Renal cortical epithelial cell (primary cell): Measurements from ENCODE around the gene INTS1. TPM values are rescaled to one million over a fixed set of nuclear protein-coding genes. Genes with fewer than 3 reads are reported as not detected.

Source experiments
- DNase-seq: peaks from one replicate; pipeline ENCODE4 v3.0.0-alpha.2; 2011; ENCODE audit warnings: low read depth
- total RNA-seq: library from RNA; depleted of rRNA; stranded (reverse); fragments of >200 nt; gene quantifications from 2 replicates; pipeline ENCODE4 v1.2.3, GENCODE V29; 2014

INTS1 gene
- total RNA-seq, 1 donor from 2014 or later = 77.9 TPM

- no peak for DNase-seq
Observed at GRCh38 chr7:1433128-1433920, 70.9 kb downstream of the INTS1 start.

- peak; percentile 11 for DNase-seq
Observed at GRCh38 chr7:1432411-1433082, 71.6 kb downstream of the INTS1 start.

- DNase-seq = no peak
Observed at GRCh38 chr7:1431634-1432380, 72.4 kb downstream of the INTS1 start.

- no peak for DNase-seq
Observed at GRCh38 chr7:1431226-1431625, 73.0 kb downstream of the INTS1 start.

- DNase-seq = no peak
Observed at GRCh38 chr7:1430056-1430845, 73.9 kb downstream of the INTS1 start.

GRCh38 chr7:1428941-1429501, 75.2 kb downstream of the INTS1 start:
- DNase-seq = no peak

GRCh38 chr7:1427064-1427657, 77.0 kb downstream of the INTS1 start:
- DNase-seq = no peak

GRCh38 chr7:1426474-1426873, 77.7 kb downstream of the INTS1 start:
- no peak for DNase-seq

- no peak for DNase-seq
Observed at GRCh38 chr7:1425292-1426136, 78.7 kb downstream of the INTS1 start.

GRCh38 chr7:1424041-1424440, 80.1 kb downstream of the INTS1 start:
- DNase-seq = no peak

- no peak for DNase-seq
Observed at GRCh38 chr7:1423264-1423811, 80.9 kb downstream of the INTS1 start.

- DNase-seq = no peak
Observed at GRCh38 chr7:1422512-1423263, 81.5 kb downstream of the INTS1 start.

- no peak for DNase-seq
Observed at GRCh38 chr7:1421946-1422345, 82.2 kb downstream of the INTS1 start.

GRCh38 chr7:1421020-1421790, 83.0 kb downstream of the INTS1 start:
- DNase-seq = no peak
